Kidney epithelial cell (primary cell): ENCODE results near the gene RAB40B. TPM values are rescaled to one million over a fixed set of nuclear protein-coding genes. Genes with fewer than 3 reads are reported as not detected.
A peak's percentile ranks its signal among the peaks of the same experiment; 100 is the strongest.

Source experiments
- DNase-seq: peaks from one replicate; pipeline ENCODE4 v3.0.0-alpha.2; 2010; ENCODE audit warnings: low read depth
- H3K27me3 ChIP-seq: 2 replicates; pipeline ENCODE4 v1.6.0; 2011; ENCODE audit warnings: low read length; ENCODE audit not compliant: control insufficient read depth, insufficient read depth
- H3K36me3 ChIP-seq: 2 replicates; pipeline ENCODE4 v1.5.1; 2011; ENCODE audit warnings: low read length; ENCODE audit not compliant: control insufficient read depth, insufficient read depth
- H3K4me3 ChIP-seq: 2 replicates; pipeline ENCODE4 v1.5.1; 2011; ENCODE audit warnings: low read depth, mild to moderate bottlenecking, control low read depth, low read length
- total RNA-seq: library from RNA; depleted of rRNA; stranded (reverse); fragments of >200 nt; gene quantifications from 2 replicates; pipeline ENCODE4 v1.2.3, GENCODE V29; 2015
- TF ChIP-seq, protein P1 (sequence below): IDR thresholded peaks from 2 replicates; pipeline ENCODE4 v1.5.1; 2011; ENCODE audit warnings: mild to moderate bottlenecking, moderate library complexity, low read length, control low read depth, inconsistent platforms; ENCODE audit not compliant: insufficient read depth, poor library complexity, severe bottlenecking

The RAB40B gene
- total RNA-seq, 1 donor from 2014 or later, result 7.3 TPM

DNA sequence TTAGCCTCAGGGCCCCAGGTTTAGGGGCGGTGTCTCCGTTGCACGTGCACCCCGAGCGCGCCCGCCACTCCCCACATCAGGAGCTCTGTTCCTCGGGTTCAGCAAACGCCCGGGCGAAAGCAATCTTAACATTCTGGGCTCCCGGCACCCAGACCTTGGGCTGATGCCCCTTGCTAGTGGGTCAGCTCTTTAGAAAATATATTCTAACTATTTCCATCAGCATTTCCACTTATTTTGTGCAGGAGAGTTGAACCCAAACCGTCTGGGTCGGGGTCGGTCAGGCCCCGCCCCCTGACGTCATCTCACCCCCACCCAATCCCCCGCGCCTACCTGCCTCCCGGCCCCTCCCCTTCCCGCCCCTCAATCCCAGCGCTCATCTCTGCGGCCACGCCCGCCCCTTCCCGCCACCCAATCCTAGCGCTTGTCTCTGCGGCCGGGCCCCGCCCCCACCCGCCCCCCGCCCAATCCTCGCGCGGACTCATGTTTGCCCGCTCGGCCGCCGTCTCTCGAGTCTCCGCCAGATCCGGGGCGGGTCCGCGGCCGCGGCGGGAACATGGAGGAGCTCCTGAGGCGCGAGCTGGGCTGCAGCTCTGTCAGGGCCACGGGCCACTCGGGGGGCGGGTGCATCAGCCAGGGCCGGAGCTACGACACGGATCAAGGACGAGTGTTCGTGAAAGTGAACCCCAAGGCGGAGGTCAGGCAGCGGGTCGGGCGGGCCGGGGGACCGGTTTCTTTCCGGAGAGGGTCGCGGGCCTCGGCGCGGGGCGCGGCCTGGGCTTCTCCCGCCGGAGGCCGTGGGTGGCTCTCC lies 17.9 kb upstream of the RAB40B start, which contains the start of gene FN3KRP:
Gene FN3KRP (plus strand): TSS at position 504 of the 808 bp plus-strand sequence. CDS start 50 bp downstream, at position 554.
- peak; percentile 61 for DNase-seq
- TF ChIP-seq, protein P1, sequence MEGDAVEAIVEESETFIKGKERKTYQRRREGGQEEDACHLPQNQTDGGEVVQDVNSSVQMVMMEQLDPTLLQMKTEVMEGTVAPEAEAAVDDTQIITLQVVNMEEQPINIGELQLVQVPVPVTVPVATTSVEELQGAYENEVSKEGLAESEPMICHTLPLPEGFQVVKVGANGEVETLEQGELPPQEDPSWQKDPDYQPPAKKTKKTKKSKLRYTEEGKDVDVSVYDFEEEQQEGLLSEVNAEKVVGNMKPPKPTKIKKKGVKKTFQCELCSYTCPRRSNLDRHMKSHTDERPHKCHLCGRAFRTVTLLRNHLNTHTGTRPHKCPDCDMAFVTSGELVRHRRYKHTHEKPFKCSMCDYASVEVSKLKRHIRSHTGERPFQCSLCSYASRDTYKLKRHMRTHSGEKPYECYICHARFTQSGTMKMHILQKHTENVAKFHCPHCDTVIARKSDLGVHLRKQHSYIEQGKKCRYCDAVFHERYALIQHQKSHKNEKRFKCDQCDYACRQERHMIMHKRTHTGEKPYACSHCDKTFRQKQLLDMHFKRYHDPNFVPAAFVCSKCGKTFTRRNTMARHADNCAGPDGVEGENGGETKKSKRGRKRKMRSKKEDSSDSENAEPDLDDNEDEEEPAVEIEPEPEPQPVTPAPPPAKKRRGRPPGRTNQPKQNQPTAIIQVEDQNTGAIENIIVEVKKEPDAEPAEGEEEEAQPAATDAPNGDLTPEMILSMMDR, result no peak
- peak within 1 kb of the TSS; percentile 84 for H3K4me3 ChIP-seq
- no peaks in the 10 kb centered on the region for H3K36me3 ChIP-seq
- H3K27me3 ChIP-seq, result no peaks in the 10 kb centered on the region

DNA sequence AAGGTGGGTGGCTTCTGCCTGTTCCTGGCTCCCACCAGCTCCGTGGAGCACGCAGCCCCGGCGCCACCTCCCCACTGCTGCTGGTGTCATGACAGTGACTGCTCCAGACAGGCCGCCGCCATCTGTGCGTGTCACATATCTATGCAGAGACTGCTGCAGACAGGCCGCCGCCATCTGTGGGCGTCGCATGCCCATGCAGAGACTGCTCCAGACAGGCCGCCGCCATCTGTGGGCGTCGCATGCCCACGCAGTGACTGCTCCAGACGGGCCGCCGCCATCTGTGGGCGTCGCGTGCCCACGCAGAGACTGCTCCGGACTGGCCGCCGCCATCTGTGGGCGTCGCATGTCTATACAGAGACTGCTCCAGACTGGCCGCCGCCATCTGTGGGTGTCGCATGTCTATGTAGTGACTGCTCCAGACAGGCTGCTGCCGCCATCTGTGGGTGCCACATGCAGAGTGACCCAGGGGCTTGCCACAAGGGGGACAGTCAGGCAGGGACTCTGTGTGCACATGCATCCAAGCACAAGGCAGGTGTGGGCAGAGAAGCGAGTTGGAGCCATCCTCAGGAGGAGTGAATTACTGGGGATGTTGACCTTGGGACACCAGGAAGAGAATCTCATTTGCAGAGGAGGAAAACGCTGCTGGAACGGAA lies 14.7 kb upstream of the RAB40B start:
- no peak for DNase-seq
- Histone ChIP-seq H3K27me3 (peaks cover 8% of the 10 kb centered on the region), H3K4me3 (no peak overlapping the region), H3K36me3 (no peaks in the 10 kb centered on the region)
- TF ChIP-seq, protein P1, result no peak

DNA sequence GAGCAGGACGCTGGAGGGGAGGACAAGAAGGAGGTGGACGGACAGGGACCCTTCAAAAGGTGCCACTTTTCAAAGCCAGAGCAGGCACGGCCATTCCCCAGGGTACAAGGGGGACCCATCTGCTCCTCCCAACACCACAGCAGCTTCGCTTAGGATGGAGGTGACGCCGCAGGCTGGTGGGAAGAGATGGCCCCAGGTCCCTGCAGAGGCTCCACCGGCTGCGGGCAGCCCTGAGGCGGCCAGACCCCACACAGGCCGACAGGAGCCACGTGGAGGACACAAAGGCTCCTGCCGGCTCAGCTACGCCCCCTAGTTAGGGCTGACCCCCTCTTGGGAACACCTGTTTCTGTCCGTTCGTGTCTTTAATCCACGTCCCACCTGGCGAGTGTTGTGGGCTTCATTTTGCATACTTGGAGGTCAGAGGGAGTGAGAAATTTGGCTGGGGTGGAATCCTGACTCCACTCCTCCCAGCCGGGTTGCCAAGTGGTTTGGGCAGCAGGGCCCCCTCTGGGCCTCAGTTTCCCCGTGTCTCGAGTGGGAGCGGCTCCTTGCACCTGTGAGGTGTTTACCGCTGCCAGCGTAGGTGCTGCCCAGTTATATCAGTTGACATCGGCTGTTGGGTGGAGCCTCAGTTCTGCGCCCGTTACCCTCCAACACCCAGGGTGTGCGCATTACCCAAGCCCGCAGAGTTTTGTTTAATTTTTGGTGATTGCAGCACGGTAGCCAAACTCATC lies 12.2 kb upstream of the RAB40B start:
- no peak for DNase-seq
- Histone ChIP-seq H3K4me3 (no peak overlapping the region), H3K27me3 (peaks cover 8% of the 10 kb centered on the region), H3K36me3 (no peaks in the 10 kb centered on the region)
- TF ChIP-seq, protein P1, result no peak

DNA sequence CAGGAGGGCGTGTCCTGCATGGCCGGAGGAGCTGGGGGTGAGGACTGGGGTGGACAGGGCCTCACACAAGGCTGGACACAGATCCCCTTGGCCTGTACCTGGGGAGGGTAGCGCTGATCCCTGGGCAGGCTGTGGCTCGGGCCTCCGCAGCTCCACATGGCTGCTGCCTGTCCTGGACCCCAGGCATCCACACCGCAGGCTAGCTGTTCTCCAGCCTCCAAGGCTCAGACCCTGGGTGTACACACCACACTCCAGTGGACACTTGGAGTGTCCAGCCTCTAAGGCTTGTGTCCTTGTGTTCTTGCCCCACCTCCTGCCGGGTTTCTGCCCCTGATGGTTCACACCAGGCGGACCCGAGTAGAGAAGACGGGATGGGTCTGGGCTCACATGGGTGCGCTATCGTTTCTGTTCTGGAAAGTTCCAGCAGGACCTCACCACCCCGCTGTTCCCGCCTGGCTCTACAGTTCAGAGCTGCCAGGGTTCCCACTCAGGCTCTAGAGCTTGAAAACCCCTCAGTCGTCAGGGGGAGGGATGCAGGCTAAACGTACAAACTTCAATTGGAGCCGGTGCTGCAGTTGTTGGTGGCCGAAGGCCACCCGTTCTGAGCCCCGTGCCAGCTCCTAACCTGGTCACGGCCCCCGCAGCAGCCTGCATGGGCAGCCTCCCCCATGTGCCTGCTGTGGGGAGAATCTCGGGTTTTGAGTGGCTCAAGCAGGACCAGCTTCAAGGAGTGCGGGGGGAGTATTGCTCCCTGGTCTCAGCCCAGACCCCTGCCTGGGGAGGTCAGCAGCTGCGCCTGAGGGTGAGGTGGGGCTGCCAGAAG lies 11.4 kb upstream of the RAB40B start:
- peaks cover 10% of the 10 kb centered on the region for H3K27me3 ChIP-seq
- no peaks in the 10 kb centered on the region for H3K36me3 ChIP-seq
- TF ChIP-seq, protein P1, result no peak
- H3K4me3 ChIP-seq, result no peak overlapping the region
- DNase-seq, result no peak

DNA sequence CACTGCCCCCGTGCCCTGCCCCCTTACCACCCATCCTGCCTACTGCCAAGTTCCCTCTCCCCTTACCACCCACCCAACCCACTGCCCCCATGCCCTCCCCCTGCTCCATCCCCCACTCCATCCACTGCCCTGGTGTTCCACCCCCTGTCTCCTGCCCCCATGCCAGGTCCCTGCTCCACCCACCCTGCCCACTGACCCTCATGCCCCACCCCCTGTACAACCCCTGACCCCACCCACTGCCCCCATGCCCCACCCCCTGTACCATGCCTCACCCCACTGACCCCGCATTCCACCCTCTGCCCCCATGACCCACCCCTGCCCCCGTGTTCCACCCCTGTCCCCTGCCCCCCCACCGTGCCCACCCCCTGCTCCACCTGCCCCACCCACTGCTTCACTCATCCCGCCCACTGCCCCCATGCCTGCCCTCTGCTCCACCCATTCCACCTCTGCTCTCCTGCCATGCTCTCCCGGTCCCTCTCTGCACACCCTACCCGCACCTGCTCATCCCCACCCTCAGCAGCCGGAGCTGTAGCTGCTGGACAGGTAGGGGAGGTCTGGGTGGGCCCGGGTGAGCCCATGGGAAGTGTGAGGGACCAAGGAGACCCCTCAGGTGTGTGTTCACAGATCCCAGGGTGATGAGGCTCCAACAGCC lies 10.7 kb upstream of the RAB40B start:
- DNase-seq, result no peak
- Histone ChIP-seq H3K36me3 (no peaks in the 10 kb centered on the region), H3K4me3 (no peak overlapping the region), H3K27me3 (peaks cover 13% of the 10 kb centered on the region)
- TF ChIP-seq, protein P1, result no peak
